Activated CD4-positive, alpha-beta T cell treated with anti-CD3 and anti-CD28 coated beads for 24 hours (primary cell): Measurements from ENCODE around the gene C16orf82.

ENCODE experiments used
- DNase-seq, 2 donors: peaks; one replicate each; pipeline ENCODE4 v3.0.0-alpha.2; 2020; ENCODE audit warnings: low read depth in 2 of 2

Gene C16orf82

DNA sequence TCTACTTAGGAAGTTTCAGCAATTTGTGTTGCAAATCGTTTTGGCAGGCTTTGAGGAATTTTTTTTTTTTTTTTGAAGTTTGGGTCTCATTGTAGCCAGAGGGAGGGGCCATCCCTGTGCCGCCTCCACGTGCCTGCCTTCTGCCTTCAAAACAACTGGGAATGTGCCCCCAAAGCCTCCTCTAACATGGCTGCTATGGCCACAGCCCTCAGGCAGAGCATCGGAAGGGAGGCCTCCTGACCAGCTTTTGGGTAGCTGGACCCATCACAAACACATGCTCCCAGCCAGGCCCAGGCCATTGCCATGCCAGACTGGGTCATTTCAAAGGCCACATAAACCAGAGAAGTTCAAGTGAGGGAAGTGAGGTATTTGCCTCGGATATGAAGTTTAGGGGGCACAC, 21.5 kb downstream of the C16orf82 start:
- DNase-seq, result no peak

GRCh38 chr16:27096375-27096774, 29.6 kb downstream of the C16orf82 start:
- DNase-seq, result no peak

DNA sequence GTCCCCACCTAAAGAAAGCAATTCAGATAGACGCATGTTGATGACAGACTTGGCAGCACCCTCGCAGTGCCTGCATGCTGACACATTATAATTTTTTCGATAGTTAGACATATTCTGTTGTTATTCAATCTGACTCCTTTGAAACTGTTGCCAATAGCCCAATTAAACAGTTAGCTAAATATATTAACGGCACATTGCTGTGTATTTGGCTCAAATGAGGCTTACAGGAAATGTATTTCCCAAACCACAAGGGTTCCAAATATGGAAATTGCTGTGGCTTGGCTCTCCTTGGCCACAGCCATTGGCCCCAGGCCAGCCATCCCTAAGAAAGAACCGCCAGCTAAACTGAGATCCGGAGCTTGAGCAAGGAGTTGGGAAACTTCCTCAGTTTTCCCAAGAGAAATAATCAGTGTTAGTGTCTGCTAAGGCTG, 31.1 kb downstream of the C16orf82 start:
- no peak for DNase-seq

GRCh38 chr16:27098366-27099049, 31.8 kb downstream of the C16orf82 start:
- no peak for DNase-seq

DNA sequence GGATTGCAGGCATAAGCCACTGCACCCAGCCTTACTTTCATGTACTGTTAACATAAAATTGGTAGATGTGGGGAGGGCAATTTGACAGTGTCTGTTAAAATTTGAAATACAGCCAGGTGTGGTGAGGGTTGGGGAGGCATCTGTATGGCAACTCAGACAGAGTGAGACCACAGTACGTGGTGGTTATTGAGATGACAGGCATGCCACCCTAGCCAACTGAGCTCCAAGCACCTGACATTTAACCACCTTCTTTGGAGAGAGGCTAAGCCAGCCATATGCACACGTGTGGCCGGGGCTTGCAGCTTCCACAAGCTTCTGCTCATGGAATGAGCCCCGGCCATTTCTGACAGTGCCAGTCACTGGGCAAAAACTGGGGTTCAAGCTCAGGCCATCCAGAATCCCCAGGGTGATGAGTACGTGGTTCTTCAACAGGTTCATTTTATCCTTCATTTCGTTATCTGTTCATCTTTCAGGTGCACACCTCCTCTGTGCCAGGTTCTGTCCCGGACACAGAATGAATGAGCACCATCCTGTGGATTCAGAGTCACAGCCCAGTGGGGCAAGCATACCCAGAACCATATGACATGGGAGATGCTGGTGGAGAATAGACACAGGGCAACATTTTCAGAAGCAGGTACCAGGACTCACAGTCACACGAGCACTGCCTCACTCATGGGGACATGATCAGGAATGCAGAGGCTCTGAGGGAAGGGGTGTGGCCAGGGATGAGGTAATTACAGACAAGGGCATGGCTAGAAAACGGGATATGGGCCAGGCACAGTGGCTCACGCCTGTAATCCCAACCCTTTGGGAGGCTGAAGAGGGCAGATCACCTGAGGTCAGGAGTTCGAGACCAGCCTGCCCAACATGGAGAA, 36.2 kb downstream of the C16orf82 start:
- no peak for DNase-seq

GRCh38 chr16:27103954-27104353, 37.2 kb downstream of the C16orf82 start:
- DNase-seq, result no peak

DNA sequence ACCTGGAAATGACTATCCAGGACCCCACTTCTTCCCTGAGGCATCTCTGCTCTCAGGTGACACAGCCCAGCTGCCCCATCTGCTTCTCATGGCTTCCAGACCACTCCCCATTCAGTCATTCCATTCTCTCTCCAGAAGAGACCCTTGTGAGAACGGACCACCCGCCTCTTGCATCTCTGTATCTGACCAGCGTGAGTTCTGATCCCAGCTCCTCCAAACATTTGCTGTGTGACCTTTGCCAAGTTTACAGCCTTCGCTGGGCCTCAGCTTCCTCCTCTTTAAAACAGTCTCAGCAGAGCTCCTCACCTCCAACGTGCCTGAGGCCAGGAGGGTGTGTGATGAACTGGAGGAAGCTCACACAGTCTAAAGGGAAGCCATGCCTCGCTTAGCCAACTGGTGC, 39.6 kb downstream of the C16orf82 start:
- DNase-seq, result no peak

GRCh38 chr16:27107185-27107592, 40.5 kb downstream of the C16orf82 start:
- DNase-seq, result no peak

- DNase-seq, result no peak
Measured at GRCh38 chr16:27108051-27108770, 41.5 kb downstream of the C16orf82 start.

- no peak for DNase-seq
Measured at GRCh38 chr16:27108826-27109665, 42.3 kb downstream of the C16orf82 start.

DNA sequence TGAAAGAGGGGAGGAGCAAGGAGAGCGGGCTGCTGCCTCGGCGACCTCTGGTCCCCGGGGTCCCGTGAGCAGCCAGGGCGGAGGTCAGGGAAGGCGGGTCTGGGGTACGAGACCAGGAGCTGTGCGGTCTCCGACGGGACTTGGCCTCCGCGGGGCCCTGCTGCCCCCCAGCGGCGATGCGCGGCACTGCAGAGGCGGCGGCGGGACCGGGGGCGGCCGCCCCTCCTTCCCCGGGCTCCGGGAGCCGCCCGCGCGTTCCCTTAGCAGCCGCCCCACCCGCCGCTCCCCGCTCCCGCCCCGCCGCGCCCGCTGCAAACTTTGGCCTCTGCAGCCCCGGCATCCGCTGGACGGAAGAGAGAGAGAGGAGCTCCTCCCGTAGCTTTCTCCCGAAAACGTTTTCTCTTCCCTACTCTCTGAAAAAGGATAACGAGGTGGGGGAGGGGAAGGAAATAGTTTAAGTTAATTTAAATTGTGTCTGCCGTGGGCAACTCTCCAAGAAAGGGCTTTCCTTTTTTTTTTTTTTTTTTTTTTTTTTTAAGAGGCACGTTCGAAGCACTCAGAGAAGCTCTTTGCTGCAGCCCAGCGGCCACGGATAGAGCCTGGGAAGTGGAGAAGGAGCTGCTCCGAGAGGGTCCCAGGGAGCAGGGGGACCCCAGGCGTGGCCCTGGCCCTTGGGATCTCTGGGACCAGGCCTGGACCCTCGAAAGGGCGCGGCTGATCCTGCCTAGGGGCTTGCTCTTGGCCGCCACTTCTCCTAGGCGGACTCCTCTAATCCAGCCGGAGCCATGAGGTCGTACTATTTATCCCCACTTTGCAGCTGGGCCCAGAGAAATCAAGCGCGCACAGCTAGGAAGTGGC, 43.2 kb downstream of the C16orf82 start:
- peak; percentile 77 to 79 for DNase-seq

DNA sequence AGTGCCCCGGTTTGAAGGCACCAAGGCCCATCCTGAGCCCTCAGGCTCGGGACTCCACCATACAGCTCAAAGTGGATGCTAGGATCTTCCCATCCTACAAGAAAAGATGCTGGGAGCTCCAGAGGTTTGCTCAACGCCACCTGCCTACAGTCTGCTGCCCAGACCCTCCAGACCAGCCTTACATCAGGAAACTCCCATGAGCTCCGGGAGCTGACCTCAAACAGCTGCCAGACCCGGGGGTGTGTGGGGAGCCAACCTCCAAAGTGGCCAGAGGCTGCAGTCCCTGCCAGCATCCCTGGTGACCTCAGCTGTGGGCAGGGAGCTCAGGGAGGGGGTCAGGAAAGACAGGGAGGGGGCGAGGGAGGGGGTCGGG, 43.8 kb downstream of the C16orf82 start:
- DNase-seq, result no peak

DNA sequence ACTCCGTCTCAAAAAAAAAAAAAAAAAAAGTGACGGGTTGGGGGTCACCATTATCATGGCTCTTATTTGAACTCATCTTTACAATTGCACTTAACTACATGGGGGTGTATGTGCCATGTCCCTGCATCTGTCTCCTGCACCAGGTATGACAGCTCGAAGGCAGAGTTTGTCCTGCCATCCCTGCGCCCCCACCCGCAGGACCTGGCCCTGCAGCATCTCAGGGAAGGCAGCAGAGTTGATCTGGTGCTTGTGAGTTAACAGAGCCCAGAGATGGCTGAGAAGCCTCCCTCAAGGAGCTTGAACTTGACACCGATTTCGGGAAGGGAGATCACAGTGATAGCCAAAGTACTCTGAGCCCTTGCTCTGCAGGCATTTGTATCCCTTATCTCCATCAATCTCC, 44.8 kb downstream of the C16orf82 start:
- no peak for DNase-seq

GRCh38 chr16:27112093-27112811, 45.5 kb downstream of the C16orf82 start:
- no peak for DNase-seq

GRCh38 chr16:27113341-27113841, 46.7 kb downstream of the C16orf82 start:
- no peak for DNase-seq

DNA sequence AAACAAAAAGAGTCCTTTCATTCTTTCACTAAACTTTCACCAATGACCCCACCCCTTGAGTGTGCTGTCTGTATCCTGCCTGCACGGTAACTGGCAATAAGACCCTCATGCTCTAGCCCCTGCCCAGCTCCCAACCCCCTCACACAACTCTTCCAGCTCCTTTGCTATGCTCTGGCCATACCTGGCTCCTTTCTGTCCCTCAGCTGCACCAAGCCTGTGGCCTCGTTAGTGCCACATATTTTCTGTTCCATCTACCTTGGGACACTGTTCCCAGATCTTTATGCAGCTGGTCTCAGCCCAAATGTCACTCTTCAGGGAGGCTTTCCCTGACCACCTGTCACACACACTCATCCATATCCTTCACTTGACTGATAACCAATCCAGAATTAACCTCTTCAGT, 47.3 kb downstream of the C16orf82 start:
- DNase-seq, result no peak

- DNase-seq, result no peak
Measured at GRCh38 chr16:27118526-27118925, 51.8 kb downstream of the C16orf82 start.
